COLO668 (cell line): Measurements from ENCODE around the gene MARCHF9.
A peak's percentile ranks its signal among the peaks of the same experiment; 100 is the strongest.
"Not testable (repeated sequence)": the region's sequence is repeated elsewhere in the genome, so short reads cannot be mapped to it uniquely, and the experiment has no call there.

Experiments used
- DNase-seq: peaks from one replicate; lab custom pipeline; 2025; ENCODE audit not compliant: unreplicated experiment; lab: John Stamatoyannopoulos, UW

Gene MARCHF9

DNA sequence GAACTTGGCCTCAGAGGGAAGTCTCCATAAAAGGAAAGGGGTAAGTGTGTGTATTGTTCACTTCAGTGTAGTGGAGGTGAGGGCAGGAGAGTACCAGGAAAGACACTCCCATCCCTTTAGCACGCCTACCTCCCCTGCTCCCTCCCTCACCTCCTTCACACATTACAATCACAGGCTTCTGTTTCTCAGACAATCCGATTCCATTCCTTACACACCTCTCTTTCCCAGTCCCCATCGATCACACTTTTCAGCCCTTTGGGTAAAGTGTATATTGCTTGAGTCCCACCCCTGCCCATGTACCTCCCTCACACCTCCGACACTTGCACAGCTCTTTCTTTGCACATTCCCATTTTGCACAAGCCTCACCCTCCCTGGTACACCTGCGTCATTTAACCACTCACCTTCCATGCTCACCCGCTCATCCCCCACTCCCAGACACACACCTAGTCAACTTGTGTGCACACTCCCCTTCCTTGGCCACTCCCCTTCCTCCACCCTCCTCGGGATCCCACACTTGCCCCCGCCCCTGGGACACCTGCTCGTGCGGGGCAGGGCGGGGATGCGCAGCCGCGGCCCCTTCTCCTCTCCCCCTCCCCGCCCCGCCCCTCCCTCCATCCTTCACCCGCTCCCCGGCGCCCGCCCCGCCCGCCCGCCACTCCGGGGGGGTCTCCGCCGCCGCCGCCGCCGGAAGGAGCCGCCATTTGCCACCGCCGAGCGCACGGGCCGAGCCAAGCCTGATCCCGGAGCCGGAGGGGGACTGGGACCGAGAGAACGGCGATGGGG lies at the start of gene MARCHF9:
Gene MARCHF9 (plus strand): TSS at position 693 of the 783 bp plus-strand sequence. CDS start 426 bp downstream, outside the sequence.
- DNase-seq: peak; percentile 76

GRCh38 chr12:57707250-57707649 lies 47.7 kb upstream of the MARCHF9 start:
- no peak for DNase-seq

- no peak for DNase-seq
Measured at GRCh38 chr12:57708296-57708695, 46.6 kb upstream of the MARCHF9 start.

GRCh38 chr12:57712701-57713100 lies 42.2 kb upstream of the MARCHF9 start:
- DNase-seq: no peak

DNA sequence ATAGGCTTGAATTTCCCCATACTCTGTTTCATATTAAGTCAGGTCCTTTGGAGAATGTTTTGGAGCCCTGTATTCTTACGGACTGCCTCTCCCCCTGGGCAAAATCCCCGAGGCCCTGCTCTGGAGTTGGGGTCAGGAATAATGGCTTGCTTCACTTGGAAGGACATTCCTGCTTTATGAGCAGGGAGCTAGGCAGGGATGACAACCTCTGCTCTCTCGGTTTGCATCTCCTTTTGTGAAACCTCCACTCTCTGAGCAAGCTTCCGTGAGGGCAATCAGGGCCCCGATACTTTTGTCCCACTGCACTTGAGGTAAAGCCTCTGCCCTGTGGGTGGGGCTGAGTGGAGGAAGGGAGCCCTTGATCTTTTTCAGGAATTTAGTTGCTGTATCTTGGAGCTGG lies 41.7 kb upstream of the MARCHF9 start:
- DNase-seq: no peak

GRCh38 chr12:57715036-57715748 lies 39.7 kb upstream of the MARCHF9 start:
- not testable (repeated sequence) for DNase-seq

DNA sequence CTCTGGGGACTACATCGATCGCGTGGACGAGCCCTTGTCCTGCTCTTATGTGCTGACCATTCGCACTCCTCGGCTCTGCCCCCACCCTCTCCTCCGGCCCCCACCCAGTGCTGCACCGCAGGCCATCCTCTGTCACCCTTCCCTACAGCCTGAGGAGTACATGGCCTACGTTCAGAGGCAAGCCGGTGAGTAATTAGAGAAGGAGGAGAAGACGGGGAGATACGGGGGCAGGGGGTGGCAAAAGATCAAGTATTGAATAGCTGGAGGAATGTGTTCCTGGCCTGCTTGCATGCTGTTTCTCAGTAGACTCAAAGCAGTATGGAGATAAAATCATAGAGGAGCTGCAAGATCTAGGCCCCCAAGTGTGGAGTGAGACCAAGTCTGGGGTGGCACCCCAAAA lies 39.1 kb upstream of the MARCHF9 start:
- DNase-seq: no peak

DNA sequence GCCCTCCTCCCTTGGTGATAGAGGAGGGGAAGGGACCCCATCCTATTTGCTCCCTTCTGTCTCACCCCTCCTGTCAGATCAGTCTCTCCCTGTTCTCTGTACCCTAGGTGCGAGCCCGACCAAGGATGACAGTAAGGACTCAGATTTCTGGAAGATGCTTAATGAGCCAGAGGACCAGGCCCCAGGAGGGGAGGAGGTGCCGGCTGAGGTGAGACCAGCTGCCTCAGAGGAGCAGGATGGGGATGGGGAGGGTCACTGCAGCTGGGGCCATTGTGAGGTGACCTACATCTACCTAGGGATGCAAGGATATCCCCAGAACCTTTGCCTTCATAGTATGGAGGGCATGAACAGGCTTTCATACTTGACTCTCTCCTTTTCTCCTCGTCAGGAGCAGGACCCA lies 38.6 kb upstream of the MARCHF9 start:
- no peak for DNase-seq

DNA sequence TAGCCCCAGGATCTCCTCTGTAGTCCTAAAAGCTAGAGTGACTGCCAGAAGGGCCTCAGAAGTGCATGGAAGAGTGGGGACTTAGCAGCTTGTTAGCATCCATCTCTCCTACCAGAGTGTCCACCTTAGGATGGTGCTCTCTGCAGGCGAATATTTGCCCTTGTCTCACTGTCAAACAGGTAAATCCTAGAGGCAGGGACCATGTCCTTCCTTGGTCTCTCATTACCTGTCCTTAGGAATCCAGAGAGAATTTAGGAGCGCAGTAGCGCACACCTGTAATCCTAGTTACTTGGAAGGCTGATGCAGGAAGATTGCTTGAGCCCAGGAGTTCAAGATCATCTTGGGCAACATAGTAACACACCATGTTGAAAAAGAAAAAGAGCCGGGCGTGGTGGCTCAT lies 37.8 kb upstream of the MARCHF9 start:
- no peak for DNase-seq

- DNase-seq: no peak
Measured at GRCh38 chr12:57717846-57718640, 36.9 kb upstream of the MARCHF9 start.

DNA sequence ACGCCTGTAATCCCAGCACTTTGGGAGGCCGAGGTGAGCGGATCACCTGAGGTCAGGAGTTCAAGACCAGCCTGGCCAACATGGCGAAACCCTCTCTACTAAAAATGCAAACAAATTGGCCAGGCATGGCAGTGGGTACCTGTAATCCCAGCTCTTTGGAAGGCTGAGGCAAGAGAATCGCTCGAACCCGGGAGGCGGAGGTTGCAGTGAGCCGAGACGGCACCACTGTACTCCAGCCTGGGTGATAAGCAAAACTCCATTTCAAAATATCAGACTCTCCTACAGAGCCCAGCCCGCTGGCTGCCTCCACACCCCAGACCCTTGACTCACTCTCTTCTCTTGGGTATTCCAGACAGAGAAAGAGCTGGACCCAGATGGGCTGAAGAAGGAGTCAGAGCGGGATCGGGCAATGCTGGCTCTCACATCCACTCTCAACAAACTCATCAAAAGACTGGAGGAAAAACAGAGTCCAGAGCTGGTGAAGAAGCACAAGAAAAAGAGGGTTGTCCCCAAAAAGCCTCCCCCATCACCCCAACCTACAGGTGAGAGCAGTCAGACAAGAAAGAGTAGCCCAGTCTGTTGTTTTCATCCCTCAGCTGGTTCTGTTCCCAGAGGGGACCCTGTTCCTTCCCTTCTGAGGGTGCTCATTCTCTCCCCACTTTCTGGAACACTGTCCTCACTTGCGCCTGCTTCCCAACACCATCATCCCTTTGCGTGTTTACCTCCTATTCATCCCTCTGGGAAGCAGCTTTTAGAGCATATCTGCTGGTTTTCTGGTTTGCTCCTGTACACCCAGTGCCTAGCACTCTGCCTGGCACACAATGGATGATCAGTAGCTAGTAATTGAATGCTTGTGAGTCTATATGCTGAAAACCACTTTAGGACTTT lies 36.0 kb upstream of the MARCHF9 start:
- no peak for DNase-seq

DNA sequence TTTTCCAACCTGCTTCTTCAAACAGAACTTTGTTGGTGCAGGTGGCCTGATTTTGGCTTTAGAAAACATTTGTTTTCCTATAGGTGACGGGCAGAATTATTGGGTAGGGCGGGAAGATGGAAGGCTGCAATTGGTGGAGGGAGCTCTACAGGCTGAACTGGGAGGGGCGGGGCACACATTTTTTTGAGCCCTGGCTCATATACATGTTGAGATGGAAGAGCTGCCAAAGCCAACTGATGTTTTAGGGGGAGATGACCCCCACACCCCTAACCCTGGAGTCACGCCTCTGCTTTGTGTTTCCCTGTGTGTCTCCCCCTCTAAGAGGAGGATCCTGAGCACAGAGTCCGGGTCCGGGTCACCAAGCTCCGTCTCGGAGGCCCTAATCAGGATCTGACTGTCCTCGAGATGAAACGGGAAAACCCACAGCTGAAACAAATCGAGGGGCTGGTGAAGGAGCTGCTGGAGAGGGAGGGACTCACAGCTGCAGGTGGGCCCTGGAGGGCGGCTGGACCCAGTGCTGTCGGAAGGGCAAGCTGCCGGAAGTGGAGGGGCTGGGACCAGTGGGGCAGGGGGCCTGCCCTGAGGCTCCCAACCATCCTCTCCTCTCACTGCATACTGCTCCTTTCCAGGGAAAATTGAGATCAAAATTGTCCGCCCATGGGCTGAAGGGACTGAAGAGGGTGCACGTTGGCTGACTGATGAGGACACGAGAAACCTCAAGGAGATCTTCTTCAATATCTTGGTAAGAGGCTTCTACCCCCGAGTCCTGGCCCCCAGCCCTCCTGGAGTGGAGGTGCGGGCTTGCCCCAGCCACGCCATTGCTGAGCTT lies 34.9 kb upstream of the MARCHF9 start:
- DNase-seq: no peak

GRCh38 chr12:57720606-57721595 lies 34.0 kb upstream of the MARCHF9 start:
- no peak for DNase-seq

GRCh38 chr12:57721846-57722608 lies 32.9 kb upstream of the MARCHF9 start:
- not testable (repeated sequence) for DNase-seq

GRCh38 chr12:57722716-57723629 lies 31.9 kb upstream of the MARCHF9 start:
- peak; percentile 24 for DNase-seq

DNA sequence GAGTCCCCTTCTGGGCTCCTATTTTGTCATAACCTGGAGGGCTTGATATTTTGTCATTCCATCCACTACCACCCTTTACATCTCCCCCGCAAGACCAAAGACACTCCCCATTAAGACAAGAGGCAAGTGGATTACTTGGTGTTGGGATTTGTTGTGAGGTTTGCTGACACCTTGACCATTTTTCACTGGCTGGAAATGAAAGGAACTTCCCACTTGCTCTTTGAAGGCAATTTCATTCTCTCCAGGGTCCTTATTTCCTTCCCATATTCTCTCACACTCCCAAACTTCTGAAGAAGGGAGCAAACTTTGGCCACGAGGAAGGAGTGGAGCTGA lies 31.3 kb upstream of the MARCHF9 start:
- DNase-seq: no peak
